Transverse colon (tissue), 4 donors: Measurements from ENCODE around the gene CSH1.
"Not testable (repeated sequence)": the region's sequence is repeated elsewhere in the genome, so short reads cannot be mapped to it uniquely, and the experiment has no call there.

Experiments
- CTCF ChIP-seq, 5 experiments: fragments of 200-600 bp in 3 of 5; fragments of 450-650 bp in 2 of 5; sonication (generic) in 3 of 5; IDR thresholded peaks; 1 replicate in 2 of 5; 2 replicates in 3 of 5; pipeline ENCODE4 v1.5.1; 2016 to 2017; ENCODE audit warnings: antibody characterized with exemption in 5 of 5, inconsistent platforms in 3 of 5, mild to moderate bottlenecking in 2 of 5, moderate library complexity in 1 of 5
- EP300 ChIP-seq: sonication (generic); formaldehyde crosslinking; IDR thresholded peaks from one replicate; pipeline ENCODE4 v1.6.1; 2017; ENCODE audit warnings: antibody characterized with exemption, low read depth
- POLR2A ChIP-seq: fragments of 450-650 bp; IDR thresholded peaks from one replicate; pipeline ENCODE4 v1.6.1; 2016; ENCODE audit warnings: antibody characterized with exemption, mild to moderate bottlenecking, moderate library complexity
- POLR2AphosphoS5 ChIP-seq, 3 donors: sonication (generic); formaldehyde crosslinking; IDR thresholded peaks; one replicate each; pipeline ENCODE4 v1.6.1; 2016; ENCODE audit warnings: antibody characterized with exemption in 3 of 3

- not testable (repeated sequence) for TF ChIP-seq CTCF (IDR thresholded peaks at IDR 0.05); EP300; POLR2A; POLR2AphosphoS5 (IDR thresholded peaks at IDR 0.05)
Measured at GRCh38 chr17:63874061-63874626, 22.2 kb downstream of the CSH1 start.
